Stimulated activated naive B cell treated with anti-CD40 and anti-IgM and Interleukin-4, amounts not matched to agents 10 μg/mL and 1 μg/mL and 100 μg/mL, for 72 hours (primary cell): ENCODE results near the gene HNRNPM.
"Not testable (repeated sequence)": the region's sequence is repeated elsewhere in the genome, so short reads cannot be mapped to it uniquely, and the experiment has no call there.

Source experiments
- ATAC-seq, 2 donors: fragments of 150-1000 bp; cut with Tn5 transposase; replicated peaks; 2 replicates each; pipeline ENCODE4 v1.10.0; 2021; ENCODE audit warnings: moderate library complexity in 1 of 2
- DNase-seq: peaks from one replicate; pipeline ENCODE4 v3.0.0; 2021
- H3K27ac Mint-ChIP-seq: one replicate; pipeline ENCODE4 v1.8.0; 2022; ENCODE audit warnings: mild to moderate bottlenecking, mixed read lengths
- H3K27me3 Mint-ChIP-seq, 2 donors: one replicate each; pipeline ENCODE4 v1.8.0; 2022; ENCODE audit warnings: mixed read lengths in 2 of 2
- H3K36me3 Mint-ChIP-seq, 2 donors: one replicate each; pipeline ENCODE4 v1.8.0; 2022; ENCODE audit warnings: mixed read lengths in 2 of 2, mild to moderate bottlenecking in 1 of 2
- H3K4me1 Mint-ChIP-seq, 2 donors: one replicate each; pipeline ENCODE4 v1.8.0; 2022; ENCODE audit warnings: mixed read lengths in 2 of 2, mild to moderate bottlenecking in 1 of 2
- H3K4me3 Mint-ChIP-seq, 2 donors: one replicate each; pipeline ENCODE4 v1.8.0; 2022; ENCODE audit warnings: mild to moderate bottlenecking in 2 of 2, mixed read lengths in 2 of 2, moderate library complexity in 1 of 2
- H3K9me3 Mint-ChIP-seq, 2 donors: one replicate each; pipeline ENCODE4 v1.8.0; 2022; ENCODE audit warnings: mixed read lengths in 2 of 2, mild to moderate bottlenecking in 1 of 2

HNRNPM gene

GRCh38 chr19:8511573-8512101, 66.9 kb downstream of the HNRNPM start:
- no peak overlapping the region for H3K27ac Mint-ChIP-seq
- DNase-seq = no peak
- no peaks in the 10 kb centered on the region for H3K27me3 Mint-ChIP-seq
- no peak for ATAC-seq
- peaks cover 16 to 25% of the 10 kb centered on the region in 2 donors for H3K4me1 Mint-ChIP-seq
- H3K9me3 Mint-ChIP-seq = no peaks in the 10 kb centered on the region
- peaks cover 14 to 16% of the 10 kb centered on the region in 2 donors for H3K36me3 Mint-ChIP-seq
- H3K4me3 Mint-ChIP-seq = no peak overlapping the region

- peak overlapping the region; percentile 96 to 97 for H3K4me3 Mint-ChIP-seq
- DNase-seq (no peak), ATAC-seq (no peak)
- no peaks in the 10 kb centered on the region for H3K27me3 Mint-ChIP-seq
- peaks cover 14 to 16% of the 10 kb centered on the region in 2 donors for H3K36me3 Mint-ChIP-seq
- H3K27ac Mint-ChIP-seq = no peak overlapping the region
- no peaks in the 10 kb centered on the region for H3K9me3 Mint-ChIP-seq
- H3K4me1 Mint-ChIP-seq = peaks cover 17 to 27% of the 10 kb centered on the region in 2 donors
Observed at GRCh38 chr19:8512115-8512967, 67.6 kb downstream of the HNRNPM start.

GRCh38 chr19:8513036-8513686, 68.4 kb downstream of the HNRNPM start:
- Mint-ChIP-seq H3K4me3 (peak overlapping the region; percentile 96 to 97), H3K36me3 (peaks cover 10 to 14% of the 10 kb centered on the region in 2 donors), H3K9me3 (no peaks in the 10 kb centered on the region), H3K27ac (peak overlapping the region; percentile 100), H3K27me3 (no peaks in the 10 kb centered on the region), H3K4me1 (peaks cover 23 to 35% of the 10 kb centered on the region in 2 donors)
- ATAC-seq (no peak), DNase-seq (no peak)

- peaks cover 21 to 35% of the 10 kb centered on the region in 2 donors for H3K4me1 Mint-ChIP-seq
- H3K4me3 Mint-ChIP-seq = peak within 1 kb of the TSS; percentile 96 to 97
- DNase-seq (peak; percentile 93), ATAC-seq (peak; percentile 94 to 95)
- peaks cover 10 to 14% of the 10 kb centered on the region in 2 donors for H3K36me3 Mint-ChIP-seq
- no peaks in the 10 kb centered on the region for H3K27me3 Mint-ChIP-seq
- peak within 1 kb of the TSS; percentile 100 for H3K27ac Mint-ChIP-seq
- no peaks in the 10 kb centered on the region for H3K9me3 Mint-ChIP-seq
Observed at GRCh38 chr19:8513687-8514504, 69.1 kb downstream of the HNRNPM start, which contains the start of gene ZNF414. TSS of gene ZNF414 (minus strand) at chr19:8514167. CDS start at chr19:8514046, 121 bp downstream.

GRCh38 chr19:8514505-8515009, 69.8 kb downstream of the HNRNPM start:
- H3K27ac Mint-ChIP-seq = peak overlapping the region; percentile 100
- H3K9me3 Mint-ChIP-seq, H3K27me3 Mint-ChIP-seq, ATAC-seq, DNase-seq: not testable (repeated sequence)
- H3K36me3 Mint-ChIP-seq = peaks cover 10 to 11% of the 10 kb centered on the region in 2 donors
- peak overlapping the region; percentile 96 to 97 for H3K4me3 Mint-ChIP-seq
- H3K4me1 Mint-ChIP-seq = peaks cover 21 to 35% of the 10 kb centered on the region in 2 donors

GRCh38 chr19:8515317-8515716, 70.5 kb downstream of the HNRNPM start:
- Mint-ChIP-seq H3K9me3 (no peaks in the 10 kb centered on the region), H3K27ac (no peak overlapping the region), H3K36me3 (peaks cover 9 to 10% of the 10 kb centered on the region in 2 donors), H3K27me3 (no peaks in the 10 kb centered on the region), H3K4me3 (no peak overlapping the region), H3K4me1 (peaks cover 21 to 35% of the 10 kb centered on the region in 2 donors)
- DNase-seq (no peak), ATAC-seq (no peak)

GRCh38 chr19:8517551-8518442, 73.0 kb downstream of the HNRNPM start:
- peaks cover 14 to 26% of the 10 kb centered on the region in 2 donors for H3K4me1 Mint-ChIP-seq
- no peak for ATAC-seq
- H3K4me3 Mint-ChIP-seq = no peak overlapping the region
- H3K9me3 Mint-ChIP-seq = no peaks in the 10 kb centered on the region
- H3K36me3 Mint-ChIP-seq = peaks cover 10 to 15% of the 10 kb centered on the region in 2 donors
- no peak overlapping the region for H3K27ac Mint-ChIP-seq
- DNase-seq = no peak
- no peaks in the 10 kb centered on the region for H3K27me3 Mint-ChIP-seq

- Mint-ChIP-seq H3K4me1 (peaks cover 9 to 19% of the 10 kb centered on the region in 2 donors), H3K36me3 (peaks cover 9 to 11% of the 10 kb centered on the region in 2 donors), H3K4me3 (no peak overlapping the region), H3K27ac (no peak overlapping the region), H3K27me3 (no peaks in the 10 kb centered on the region), H3K9me3 (no peaks in the 10 kb centered on the region)
- no peak for DNase-seq
- no peak for ATAC-seq
Observed at GRCh38 chr19:8518536-8518935, 73.8 kb downstream of the HNRNPM start.

GRCh38 chr19:8519388-8519787, 74.6 kb downstream of the HNRNPM start:
- H3K9me3 Mint-ChIP-seq = no peaks in the 10 kb centered on the region
- H3K27ac Mint-ChIP-seq = no peak overlapping the region
- H3K4me3 Mint-ChIP-seq = no peak overlapping the region
- H3K4me1 Mint-ChIP-seq = peaks cover 6 to 17% of the 10 kb centered on the region in 2 donors
- DNase-seq = no peak
- no peak for ATAC-seq
- peaks cover 9 to 11% of the 10 kb centered on the region in 2 donors for H3K36me3 Mint-ChIP-seq
- H3K27me3 Mint-ChIP-seq = no peaks in the 10 kb centered on the region

- Mint-ChIP-seq H3K36me3 (peaks cover 40 to 49% of the 10 kb centered on the region in 2 donors), H3K4me3 (no peak overlapping the region), H3K27ac (no peak overlapping the region), H3K4me1 (no peaks in the 10 kb centered on the region), H3K9me3 (no peaks in the 10 kb centered on the region), H3K27me3 (no peaks in the 10 kb centered on the region)
- ATAC-seq (no peak), DNase-seq (no peak)
Observed at GRCh38 chr19:8525401-8525684, 80.6 kb downstream of the HNRNPM start.

GRCh38 chr19:8526345-8527091, 81.7 kb downstream of the HNRNPM start:
- H3K4me3 Mint-ChIP-seq = peak overlapping the region; percentile 5
- H3K4me1 Mint-ChIP-seq = no peaks in the 10 kb centered on the region
- H3K27me3 Mint-ChIP-seq = no peaks in the 10 kb centered on the region
- DNase-seq (no peak), ATAC-seq (peak; percentile 57 to 58)
- H3K36me3 Mint-ChIP-seq = peaks cover 38 to 48% of the 10 kb centered on the region in 2 donors
- H3K9me3 Mint-ChIP-seq = no peaks in the 10 kb centered on the region
- H3K27ac Mint-ChIP-seq = no peak overlapping the region

- Mint-ChIP-seq H3K27ac (no peak overlapping the region), H3K9me3 (no peaks in the 10 kb centered on the region), H3K27me3 (no peaks in the 10 kb centered on the region), H3K4me1 (no peaks in the 10 kb centered on the region), H3K4me3 (no peak overlapping the region), H3K36me3 (peaks cover 32 to 49% of the 10 kb centered on the region in 2 donors)
- DNase-seq = no peak
- no peak for ATAC-seq
Observed at GRCh38 chr19:8528500-8528899, 83.7 kb downstream of the HNRNPM start.
